ENCODE measurements around the gene UXS1. TPM values are rescaled to one million over a fixed set of nuclear protein-coding genes. Genes with fewer than 3 reads are reported as not detected.

UXS1 gene
- total RNA-seq, 1 donor: 24.0 TPM

- H3K4me3 ChIP-seq (ENCODE audit: low read depth, low read length): no peak overlapping the region
- DNase-seq (ENCODE audit: low read depth): no peak
- no peak for TF ChIP-seq CTCF (IDR thresholded peaks at IDR 0.05; ENCODE audit: insufficient read depth, low read length)
These were observed 4.8 kb downstream of the UXS1 start for GRCh38 chr2:106189325-106189724.

- H3K4me3 ChIP-seq (ENCODE audit: low read depth, low read length): no peak overlapping the region
- no peak for DNase-seq (ENCODE audit: low read depth)
- no peak for TF ChIP-seq CTCF (IDR thresholded peaks at IDR 0.05; ENCODE audit: insufficient read depth, low read length)
These were observed 6.7 kb downstream of the UXS1 start for GRCh38 chr2:106187273-106187891.

- TF ChIP-seq CTCF (IDR thresholded peaks at IDR 0.05; ENCODE audit: insufficient read depth, low read length): no peak
- no peak overlapping the region for H3K4me3 ChIP-seq (ENCODE audit: low read depth, low read length)
- no peak for DNase-seq (ENCODE audit: low read depth)
These were observed 8.5 kb downstream of the UXS1 start for GRCh38 chr2:106185475-106186184.

- DNase-seq (ENCODE audit: low read depth): no peak
- TF ChIP-seq CTCF (IDR thresholded peaks at IDR 0.05; ENCODE audit: insufficient read depth, low read length): no peak
- no peak overlapping the region for H3K4me3 ChIP-seq (ENCODE audit: low read depth, low read length)
These were observed 9.2 kb downstream of the UXS1 start for GRCh38 chr2:106184857-106185256.

- H3K4me3 ChIP-seq (ENCODE audit: low read depth, low read length): no peak overlapping the region
- no peak for DNase-seq (ENCODE audit: low read depth)
- no peak for TF ChIP-seq CTCF (IDR thresholded peaks at IDR 0.05; ENCODE audit: insufficient read depth, low read length)
These were observed 9.7 kb downstream of the UXS1 start for GRCh38 chr2:106184394-106184793.

- no peak for TF ChIP-seq CTCF (IDR thresholded peaks at IDR 0.05; ENCODE audit: insufficient read depth, low read length)
- peak; percentile 34 for DNase-seq (ENCODE audit: low read depth)
- H3K4me3 ChIP-seq (ENCODE audit: low read depth, low read length): no peak overlapping the region
These were observed 10.9 kb downstream of the UXS1 start for GRCh38 chr2:106183101-106183696.

Measured in fibroblast of the aortic adventitia (primary cell).